ENCODE measurements around the gene PXN. TPM values are rescaled to one million over a fixed set of nuclear protein-coding genes. Genes with fewer than 3 reads are reported as not detected.

Gene PXN
- total and polyA plus RNA-seq, 2 of the 13 experiments (the other 11 are each of a cell fraction or from before 2014, with no cell fraction given): 13.6 to 14.2 TPM

DNA sequence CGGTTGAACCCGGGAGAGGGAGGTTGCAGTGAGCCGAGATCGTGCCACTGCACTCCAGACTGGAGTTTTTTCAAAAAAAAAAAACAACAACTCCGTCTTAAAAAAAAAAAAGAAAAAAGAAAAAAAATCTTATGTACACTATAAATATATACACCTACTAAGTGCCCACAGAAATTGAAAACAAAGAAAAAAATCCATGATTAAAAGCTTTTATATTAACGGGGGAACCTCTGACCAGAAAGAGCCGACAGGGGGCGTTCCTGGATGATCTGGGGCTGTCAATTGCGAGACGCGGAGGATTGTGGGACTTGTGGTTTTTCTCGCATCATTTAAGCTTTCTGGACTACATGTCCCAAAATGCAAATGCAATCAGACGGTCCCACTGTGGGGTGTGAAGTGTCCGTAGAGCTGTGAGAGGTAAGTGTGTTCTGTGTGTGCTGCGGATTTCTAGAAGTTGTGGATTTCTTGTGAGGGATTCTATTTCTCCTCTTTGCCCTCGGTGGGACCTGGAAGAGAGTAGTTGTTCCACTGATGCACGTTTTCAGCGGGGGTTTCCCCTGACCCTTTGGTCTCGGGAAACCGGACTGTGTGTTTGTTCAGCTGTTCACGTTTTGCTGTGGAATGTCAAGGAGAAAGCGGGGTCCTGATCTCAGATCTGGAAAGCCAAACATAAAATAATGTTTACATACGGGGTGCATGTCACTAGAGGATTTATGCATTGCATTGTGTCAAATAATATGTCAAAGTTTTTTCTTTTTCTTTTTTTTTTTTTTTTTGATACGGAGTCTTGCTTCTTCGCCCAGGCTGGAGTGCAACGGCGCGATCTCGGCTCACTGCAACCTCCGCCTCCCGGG lies 36.7 kb upstream of the PXN start, which contains the start of gene SIRT4 (continued):
- TF ChIP-seq, protein P1, sequence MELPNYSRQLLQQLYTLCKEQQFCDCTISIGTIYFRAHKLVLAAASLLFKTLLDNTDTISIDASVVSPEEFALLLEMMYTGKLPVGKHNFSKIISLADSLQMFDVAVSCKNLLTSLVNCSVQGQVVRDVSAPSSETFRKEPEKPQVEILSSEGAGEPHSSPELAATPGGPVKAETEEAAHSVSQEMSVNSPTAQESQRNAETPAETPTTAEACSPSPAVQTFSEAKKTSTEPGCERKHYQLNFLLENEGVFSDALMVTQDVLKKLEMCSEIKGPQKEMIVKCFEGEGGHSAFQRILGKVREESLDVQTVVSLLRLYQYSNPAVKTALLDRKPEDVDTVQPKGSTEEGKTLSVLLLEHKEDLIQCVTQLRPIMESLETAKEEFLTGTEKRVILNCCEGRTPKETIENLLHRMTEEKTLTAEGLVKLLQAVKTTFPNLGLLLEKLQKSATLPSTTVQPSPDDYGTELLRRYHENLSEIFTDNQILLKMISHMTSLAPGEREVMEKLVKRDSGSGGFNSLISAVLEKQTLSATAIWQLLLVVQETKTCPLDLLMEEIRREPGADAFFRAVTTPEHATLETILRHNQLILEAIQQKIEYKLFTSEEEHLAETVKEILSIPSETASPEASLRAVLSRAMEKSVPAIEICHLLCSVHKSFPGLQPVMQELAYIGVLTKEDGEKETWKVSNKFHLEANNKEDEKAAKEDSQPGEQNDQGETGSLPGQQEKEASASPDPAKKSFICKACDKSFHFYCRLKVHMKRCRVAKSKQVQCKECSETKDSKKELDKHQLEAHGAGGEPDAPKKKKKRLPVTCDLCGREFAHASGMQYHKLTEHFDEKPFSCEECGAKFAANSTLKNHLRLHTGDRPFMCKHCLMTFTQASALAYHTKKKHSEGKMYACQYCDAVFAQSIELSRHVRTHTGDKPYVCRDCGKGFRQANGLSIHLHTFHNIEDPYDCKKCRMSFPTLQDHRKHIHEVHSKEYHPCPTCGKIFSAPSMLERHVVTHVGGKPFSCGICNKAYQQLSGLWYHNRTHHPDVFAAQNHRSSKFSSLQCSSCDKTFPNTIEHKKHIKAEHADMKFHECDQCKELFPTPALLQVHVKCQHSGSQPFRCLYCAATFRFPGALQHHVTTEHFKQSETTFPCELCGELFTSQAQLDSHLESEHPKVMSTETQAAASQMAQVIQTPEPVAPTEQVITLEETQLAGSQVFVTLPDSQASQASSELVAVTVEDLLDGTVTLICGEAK (IDR thresholded peaks at IDR 0.05): no peak
- TF ChIP-seq, protein P1 (CRISPR knock-in tag; IDR thresholded peaks at IDR 0.05): no peak
- TF ChIP-seq ZNF709 (CRISPR knock-in tag; IDR thresholded peaks at IDR 0.05): no peak
- TF ChIP-seq JUN (CRISPR knock-in tag; IDR thresholded peaks at IDR 0.05): no peak
- no peak for TF ChIP-seq ZNF674 (CRISPR knock-in tag; IDR thresholded peaks at IDR 0.05; ENCODE audit: low read depth)
- TF ChIP-seq, protein P2, sequence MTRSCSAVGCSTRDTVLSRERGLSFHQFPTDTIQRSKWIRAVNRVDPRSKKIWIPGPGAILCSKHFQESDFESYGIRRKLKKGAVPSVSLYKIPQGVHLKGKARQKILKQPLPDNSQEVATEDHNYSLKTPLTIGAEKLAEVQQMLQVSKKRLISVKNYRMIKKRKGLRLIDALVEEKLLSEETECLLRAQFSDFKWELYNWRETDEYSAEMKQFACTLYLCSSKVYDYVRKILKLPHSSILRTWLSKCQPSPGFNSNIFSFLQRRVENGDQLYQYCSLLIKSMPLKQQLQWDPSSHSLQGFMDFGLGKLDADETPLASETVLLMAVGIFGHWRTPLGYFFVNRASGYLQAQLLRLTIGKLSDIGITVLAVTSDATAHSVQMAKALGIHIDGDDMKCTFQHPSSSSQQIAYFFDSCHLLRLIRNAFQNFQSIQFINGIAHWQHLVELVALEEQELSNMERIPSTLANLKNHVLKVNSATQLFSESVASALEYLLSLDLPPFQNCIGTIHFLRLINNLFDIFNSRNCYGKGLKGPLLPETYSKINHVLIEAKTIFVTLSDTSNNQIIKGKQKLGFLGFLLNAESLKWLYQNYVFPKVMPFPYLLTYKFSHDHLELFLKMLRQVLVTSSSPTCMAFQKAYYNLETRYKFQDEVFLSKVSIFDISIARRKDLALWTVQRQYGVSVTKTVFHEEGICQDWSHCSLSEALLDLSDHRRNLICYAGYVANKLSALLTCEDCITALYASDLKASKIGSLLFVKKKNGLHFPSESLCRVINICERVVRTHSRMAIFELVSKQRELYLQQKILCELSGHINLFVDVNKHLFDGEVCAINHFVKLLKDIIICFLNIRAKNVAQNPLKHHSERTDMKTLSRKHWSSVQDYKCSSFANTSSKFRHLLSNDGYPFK (CRISPR knock-in tag; IDR thresholded peaks at IDR 0.05; ENCODE audit: borderline replicate concordance): no peak
- TF ChIP-seq, protein P3, sequence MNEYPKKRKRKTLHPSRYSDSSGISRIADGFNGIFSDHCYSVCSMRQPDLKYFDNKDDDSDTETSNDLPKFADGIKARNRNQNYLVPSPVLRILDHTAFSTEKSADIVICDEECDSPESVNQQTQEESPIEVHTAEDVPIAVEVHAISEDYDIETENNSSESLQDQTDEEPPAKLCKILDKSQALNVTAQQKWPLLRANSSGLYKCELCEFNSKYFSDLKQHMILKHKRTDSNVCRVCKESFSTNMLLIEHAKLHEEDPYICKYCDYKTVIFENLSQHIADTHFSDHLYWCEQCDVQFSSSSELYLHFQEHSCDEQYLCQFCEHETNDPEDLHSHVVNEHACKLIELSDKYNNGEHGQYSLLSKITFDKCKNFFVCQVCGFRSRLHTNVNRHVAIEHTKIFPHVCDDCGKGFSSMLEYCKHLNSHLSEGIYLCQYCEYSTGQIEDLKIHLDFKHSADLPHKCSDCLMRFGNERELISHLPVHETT (CRISPR knock-in tag; conservative IDR thresholded peaks at IDR 0.05): no peak
- TF ChIP-seq, protein P4, sequence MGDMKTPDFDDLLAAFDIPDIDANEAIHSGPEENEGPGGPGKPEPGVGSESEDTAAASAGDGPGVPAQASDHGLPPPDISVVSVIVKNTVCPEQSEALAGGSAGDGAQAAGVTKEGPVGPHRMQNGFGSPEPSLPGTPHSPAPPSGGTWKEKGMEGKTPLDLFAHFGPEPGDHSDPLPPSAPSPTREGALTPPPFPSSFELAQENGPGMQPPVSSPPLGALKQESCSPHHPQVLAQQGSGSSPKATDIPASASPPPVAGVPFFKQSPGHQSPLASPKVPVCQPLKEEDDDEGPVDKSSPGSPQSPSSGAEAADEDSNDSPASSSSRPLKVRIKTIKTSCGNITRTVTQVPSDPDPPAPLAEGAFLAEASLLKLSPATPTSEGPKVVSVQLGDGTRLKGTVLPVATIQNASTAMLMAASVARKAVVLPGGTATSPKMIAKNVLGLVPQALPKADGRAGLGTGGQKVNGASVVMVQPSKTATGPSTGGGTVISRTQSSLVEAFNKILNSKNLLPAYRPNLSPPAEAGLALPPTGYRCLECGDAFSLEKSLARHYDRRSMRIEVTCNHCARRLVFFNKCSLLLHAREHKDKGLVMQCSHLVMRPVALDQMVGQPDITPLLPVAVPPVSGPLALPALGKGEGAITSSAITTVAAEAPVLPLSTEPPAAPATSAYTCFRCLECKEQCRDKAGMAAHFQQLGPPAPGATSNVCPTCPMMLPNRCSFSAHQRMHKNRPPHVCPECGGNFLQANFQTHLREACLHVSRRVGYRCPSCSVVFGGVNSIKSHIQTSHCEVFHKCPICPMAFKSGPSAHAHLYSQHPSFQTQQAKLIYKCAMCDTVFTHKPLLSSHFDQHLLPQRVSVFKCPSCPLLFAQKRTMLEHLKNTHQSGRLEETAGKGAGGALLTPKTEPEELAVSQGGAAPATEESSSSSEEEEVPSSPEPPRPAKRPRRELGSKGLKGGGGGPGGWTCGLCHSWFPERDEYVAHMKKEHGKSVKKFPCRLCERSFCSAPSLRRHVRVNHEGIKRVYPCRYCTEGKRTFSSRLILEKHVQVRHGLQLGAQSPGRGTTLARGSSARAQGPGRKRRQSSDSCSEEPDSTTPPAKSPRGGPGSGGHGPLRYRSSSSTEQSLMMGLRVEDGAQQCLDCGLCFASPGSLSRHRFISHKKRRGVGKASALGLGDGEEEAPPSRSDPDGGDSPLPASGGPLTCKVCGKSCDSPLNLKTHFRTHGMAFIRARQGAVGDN (CRISPR knock-in tag; IDR thresholded peaks at IDR 0.05): no peak
- no peak; the same call in 1 of the 2 replicates for TF ChIP-seq ZNF782 (CRISPR knock-in tag; IDR thresholded peaks at IDR 0.05; ENCODE audit: borderline replicate concordance)
- peak; percentile 92 for TF ChIP-seq BHLHE40 (IDR thresholded peaks at IDR 0.05; ENCODE audit: low read length)

Measured in HepG2 (cell line).